ENCODE data around the gene EPB41L1. TPM values are rescaled to one million over a fixed set of nuclear protein-coding genes. Genes with fewer than 3 reads are reported as not detected.

The EPB41L1 gene
- total RNA-seq, 1 donor from 2014 or later = 16.7 TPM

DNA sequence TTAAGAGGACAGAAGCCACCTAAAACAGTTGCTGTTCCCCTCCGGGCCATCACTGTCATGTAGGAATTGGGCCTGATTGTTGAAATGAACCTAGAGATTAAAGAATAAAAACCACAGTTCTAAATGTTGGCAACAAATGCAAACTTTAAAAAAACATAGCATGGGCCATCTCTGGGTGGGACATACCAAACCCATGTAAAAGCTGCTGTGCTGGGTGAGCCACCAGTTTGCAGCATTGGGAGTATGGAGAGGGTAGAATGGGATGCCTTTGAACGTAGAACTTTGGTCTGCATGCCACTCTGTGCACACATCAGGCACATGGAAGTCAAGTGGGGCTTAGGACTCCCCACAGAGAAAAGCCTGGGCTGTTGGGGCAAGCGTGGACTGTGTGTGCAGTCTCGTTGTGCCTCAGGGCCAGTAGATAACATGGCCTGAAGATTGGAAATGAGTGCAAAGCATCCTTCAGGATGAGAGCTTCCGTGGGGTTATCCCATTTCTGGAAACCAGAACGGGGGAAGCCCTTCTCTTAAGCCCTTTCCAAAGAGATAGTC is 28.1 kb downstream of the EPB41L1 start:
- Histone ChIP-seq H3K36me3 (peaks cover 4 to 42% of the 10 kb centered on the region in 2 donors), H3K27me3 (no peaks in the 10 kb centered on the region), H3K4me3 (no peak overlapping the region), H3K4me1 (no peaks in the 10 kb centered on the region), H3K9me3 (no peaks in the 10 kb centered on the region), H3K27ac (no peak overlapping the region)
- DNase-seq (ENCODE audit: low spot score in 2 of 2) = no peak
- TF ChIP-seq, protein P1, sequence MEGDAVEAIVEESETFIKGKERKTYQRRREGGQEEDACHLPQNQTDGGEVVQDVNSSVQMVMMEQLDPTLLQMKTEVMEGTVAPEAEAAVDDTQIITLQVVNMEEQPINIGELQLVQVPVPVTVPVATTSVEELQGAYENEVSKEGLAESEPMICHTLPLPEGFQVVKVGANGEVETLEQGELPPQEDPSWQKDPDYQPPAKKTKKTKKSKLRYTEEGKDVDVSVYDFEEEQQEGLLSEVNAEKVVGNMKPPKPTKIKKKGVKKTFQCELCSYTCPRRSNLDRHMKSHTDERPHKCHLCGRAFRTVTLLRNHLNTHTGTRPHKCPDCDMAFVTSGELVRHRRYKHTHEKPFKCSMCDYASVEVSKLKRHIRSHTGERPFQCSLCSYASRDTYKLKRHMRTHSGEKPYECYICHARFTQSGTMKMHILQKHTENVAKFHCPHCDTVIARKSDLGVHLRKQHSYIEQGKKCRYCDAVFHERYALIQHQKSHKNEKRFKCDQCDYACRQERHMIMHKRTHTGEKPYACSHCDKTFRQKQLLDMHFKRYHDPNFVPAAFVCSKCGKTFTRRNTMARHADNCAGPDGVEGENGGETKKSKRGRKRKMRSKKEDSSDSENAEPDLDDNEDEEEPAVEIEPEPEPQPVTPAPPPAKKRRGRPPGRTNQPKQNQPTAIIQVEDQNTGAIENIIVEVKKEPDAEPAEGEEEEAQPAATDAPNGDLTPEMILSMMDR (IDR thresholded peaks at IDR 0.05) = no peak
- intact Hi-C loops (cut with DNase I) = no loop called here

DNA sequence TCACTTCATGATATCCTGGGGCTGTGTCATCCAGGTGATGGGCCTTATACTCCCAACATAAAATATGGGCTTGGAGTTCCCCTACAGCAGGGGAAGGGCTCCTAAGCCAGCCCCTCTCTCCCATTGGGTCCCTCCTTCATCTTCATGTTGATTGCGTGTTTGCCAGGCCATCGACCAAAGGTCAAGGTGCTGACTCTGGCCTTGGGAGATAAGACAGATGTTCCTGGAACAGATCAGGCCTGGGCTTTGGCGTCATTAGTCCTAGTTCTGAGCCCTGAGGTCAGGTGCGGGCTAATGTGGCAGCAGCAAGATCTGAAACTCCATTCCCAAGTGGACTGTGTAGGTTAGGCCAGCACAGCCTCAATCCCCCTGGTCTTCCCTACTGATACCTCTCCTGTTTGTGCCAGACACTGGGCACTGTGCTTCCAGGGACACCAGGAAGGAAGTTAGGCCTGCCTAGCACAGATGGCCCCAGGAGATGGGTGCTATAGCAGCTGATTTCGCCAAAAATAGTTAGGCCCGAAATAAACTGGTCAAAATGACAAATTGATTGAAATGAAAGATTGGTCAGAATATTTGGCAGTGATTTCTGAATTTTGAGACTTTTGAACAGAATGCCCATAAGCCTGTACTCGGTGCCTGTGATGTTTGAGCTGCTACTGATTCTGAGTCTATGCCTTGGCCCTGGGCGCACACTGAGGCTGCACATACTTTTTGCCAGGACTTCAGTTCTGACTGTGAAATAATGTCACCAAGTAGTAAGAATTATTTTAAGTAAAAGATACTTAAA is 28.8 kb downstream of the EPB41L1 start:
- H3K36me3 ChIP-seq = peaks cover 4 to 46% of the 10 kb centered on the region in 2 donors
- intact Hi-C loops (cut with DNase I) = no loop called here
- H3K9me3 ChIP-seq = no peaks in the 10 kb centered on the region
- H3K4me3 ChIP-seq = no peak overlapping the region
- TF ChIP-seq, protein P1 (IDR thresholded peaks at IDR 0.05) = no peak
- H3K4me1 ChIP-seq = no peaks in the 10 kb centered on the region
- DNase-seq (ENCODE audit: low spot score in 2 of 2) = no peak
- no peak overlapping the region for H3K27ac ChIP-seq
- H3K27me3 ChIP-seq = no peaks in the 10 kb centered on the region

DNA sequence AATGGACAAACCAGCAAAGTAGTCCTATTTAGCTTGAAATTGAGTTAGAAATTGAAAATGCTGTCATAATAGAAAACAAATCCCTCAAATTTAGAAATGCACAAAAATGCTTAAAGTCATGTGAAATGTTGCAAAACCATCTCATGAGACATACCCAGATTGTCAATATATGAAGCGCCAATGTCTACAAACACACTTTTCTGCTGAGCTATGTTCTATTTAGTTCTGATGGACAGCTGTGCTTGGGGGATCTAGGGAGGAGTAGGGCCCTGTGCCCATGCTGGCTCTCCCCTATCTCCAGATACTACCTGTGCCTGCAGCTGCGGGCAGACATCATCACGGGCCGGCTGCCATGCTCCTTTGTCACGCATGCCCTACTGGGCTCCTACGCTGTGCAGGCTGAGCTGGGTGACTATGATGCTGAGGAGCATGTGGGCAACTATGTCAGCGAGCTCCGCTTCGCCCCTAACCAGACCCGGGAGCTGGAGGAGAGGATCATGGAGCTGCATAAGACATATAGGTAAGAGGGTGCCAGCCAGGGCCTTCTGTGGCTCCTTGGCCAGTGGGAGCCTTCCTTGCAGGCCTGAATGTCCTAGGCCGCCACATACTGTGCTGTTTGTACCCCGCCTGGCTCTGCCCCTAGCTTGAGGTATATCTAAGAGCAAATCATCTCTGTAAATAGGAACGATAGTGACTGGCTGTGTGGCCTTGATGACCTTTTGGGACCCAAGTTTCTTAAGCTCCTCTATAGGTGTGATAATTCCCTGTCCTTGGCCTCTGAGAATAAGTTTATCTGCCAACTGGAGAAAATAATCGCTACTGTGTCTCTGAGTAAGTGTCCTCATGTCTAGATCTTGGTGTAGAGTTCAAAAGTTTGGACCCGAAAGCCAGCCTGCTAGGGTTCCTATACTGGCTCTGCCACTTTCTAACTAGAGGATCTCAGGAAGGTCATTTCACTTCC is 30.6 kb downstream of the EPB41L1 start:
- no peaks in the 10 kb centered on the region for H3K9me3 ChIP-seq
- TF ChIP-seq, protein P1 (IDR thresholded peaks at IDR 0.05) = no peak
- H3K27me3 ChIP-seq = no peaks in the 10 kb centered on the region
- H3K4me3 ChIP-seq = no peak overlapping the region
- intact Hi-C loops (cut with DNase I) = no loop called here
- no peak overlapping the region for H3K27ac ChIP-seq
- H3K4me1 ChIP-seq = no peaks in the 10 kb centered on the region
- peaks cover 18 to 62% of the 10 kb centered on the region in 2 donors for H3K36me3 ChIP-seq
- DNase-seq (ENCODE audit: low spot score in 2 of 2) = no peak

DNA sequence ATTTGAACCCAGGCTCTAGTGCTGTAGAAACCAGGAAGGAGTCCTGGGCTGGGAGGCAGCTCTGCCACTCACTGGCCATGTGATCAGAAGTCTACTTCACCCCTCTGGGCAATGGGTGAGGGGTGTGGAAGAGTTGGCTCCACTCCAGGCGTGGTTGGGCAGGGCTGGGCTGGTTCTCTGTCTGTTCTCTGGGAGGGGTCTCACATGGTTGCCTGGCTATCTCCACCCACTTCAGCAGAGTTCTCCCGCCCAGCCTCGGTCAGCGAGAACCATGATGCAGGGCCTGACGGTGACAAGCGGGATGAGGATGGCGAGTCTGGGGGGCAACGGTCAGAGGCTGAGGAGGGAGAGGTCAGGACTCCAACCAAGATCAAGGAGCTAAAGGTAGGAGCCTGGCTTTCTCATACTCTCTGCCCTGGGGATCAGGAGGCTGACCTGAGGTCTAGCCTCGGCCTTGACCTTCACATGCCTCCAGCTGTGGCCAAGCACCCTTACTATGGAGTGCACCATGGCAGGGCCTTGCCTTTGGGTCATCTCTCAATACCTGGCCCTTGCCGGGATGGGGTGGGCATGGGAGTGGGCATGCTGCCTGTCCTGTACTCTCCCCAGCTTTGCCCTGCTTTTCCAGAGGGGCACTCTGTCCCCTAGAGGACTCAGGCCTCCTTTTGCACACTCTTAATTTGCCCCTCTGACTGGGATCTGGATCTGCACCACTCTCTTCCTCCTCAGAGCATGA is 39.6 kb downstream of the EPB41L1 start:
- H3K36me3 ChIP-seq = peaks cover 62 to 82% of the 10 kb centered on the region in 2 donors
- no peaks in the 10 kb centered on the region for H3K27me3 ChIP-seq
- intact Hi-C loops (cut with DNase I) = no loop called here
- no peaks in the 10 kb centered on the region for H3K4me1 ChIP-seq
- no peak overlapping the region for H3K4me3 ChIP-seq
- TF ChIP-seq, protein P1 (IDR thresholded peaks at IDR 0.05) = no peak
- no peak for DNase-seq (ENCODE audit: low spot score in 2 of 2)
- no peak overlapping the region for H3K27ac ChIP-seq
- H3K9me3 ChIP-seq = no peaks in the 10 kb centered on the region

DNA sequence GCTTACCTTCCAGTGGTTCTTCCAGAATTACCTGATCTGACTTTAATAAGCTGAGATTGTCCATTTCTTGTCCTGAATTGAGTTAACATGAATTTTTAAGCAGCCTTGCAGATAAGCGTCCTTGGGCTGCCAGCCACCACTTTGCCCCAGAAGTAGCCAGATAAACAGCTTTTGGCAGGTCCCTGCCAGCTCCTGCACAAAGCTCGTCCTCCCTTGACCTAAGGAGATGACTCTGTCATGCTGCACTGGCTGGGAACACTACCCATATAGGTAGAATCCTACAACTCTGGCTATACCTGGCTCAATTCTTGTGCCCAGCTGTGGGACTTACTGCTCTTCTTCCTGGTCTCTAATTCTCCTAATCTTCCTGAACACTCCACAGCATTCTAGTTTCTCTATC is 42.1 kb downstream of the EPB41L1 start:
- intact Hi-C loops (cut with DNase I) = no loop called here
- Histone ChIP-seq H3K27ac (no peak overlapping the region), H3K36me3 (peaks cover 45 to 57% of the 10 kb centered on the region in 2 donors), H3K27me3 (no peaks in the 10 kb centered on the region), H3K9me3 (no peaks in the 10 kb centered on the region), H3K4me1 (no peaks in the 10 kb centered on the region), H3K4me3 (no peak overlapping the region)
- DNase-seq (ENCODE audit: low spot score in 2 of 2) = no peak
- TF ChIP-seq, protein P1 (IDR thresholded peaks at IDR 0.05) = no peak

Data from ascending aorta (tissue), 2 donors.